Upper lobe of left lung (tissue), 4 donors: ENCODE results near the gene PLP1.

Experiments
- EP300 ChIP-seq, 4 donors: sonication (generic); formaldehyde crosslinking; IDR thresholded peaks; one replicate each; pipeline ENCODE4 v1.5.1; 2017; ENCODE audit warnings: antibody characterized with exemption in 4 of 4, control low read depth in 2 of 4
- POLR2A ChIP-seq, 4 donors: fragments of 450-650 bp; IDR thresholded peaks; one replicate each; pipeline ENCODE4 v1.5.1; 2016 to 2017; ENCODE audit warnings: antibody characterized with exemption in 4 of 4, mild to moderate bottlenecking in 2 of 4
- POLR2AphosphoS5 ChIP-seq, 2 donors: sonication (generic); formaldehyde crosslinking; IDR thresholded peaks; one replicate each; pipeline ENCODE4 v1.5.1; 2017; ENCODE audit warnings: antibody characterized with exemption in 2 of 2
- TF ChIP-seq, protein P1 (sequence below), 6 experiments: fragments of 450-650 bp in 4 of 6; fragments of 200-600 bp in 2 of 6; sonication (generic) in 2 of 6; IDR thresholded peaks; one replicate each; pipeline ENCODE4 v1.5.1; 2016 to 2019; ENCODE audit warnings: antibody characterized with exemption in 6 of 6

- TF ChIP-seq, protein P1, sequence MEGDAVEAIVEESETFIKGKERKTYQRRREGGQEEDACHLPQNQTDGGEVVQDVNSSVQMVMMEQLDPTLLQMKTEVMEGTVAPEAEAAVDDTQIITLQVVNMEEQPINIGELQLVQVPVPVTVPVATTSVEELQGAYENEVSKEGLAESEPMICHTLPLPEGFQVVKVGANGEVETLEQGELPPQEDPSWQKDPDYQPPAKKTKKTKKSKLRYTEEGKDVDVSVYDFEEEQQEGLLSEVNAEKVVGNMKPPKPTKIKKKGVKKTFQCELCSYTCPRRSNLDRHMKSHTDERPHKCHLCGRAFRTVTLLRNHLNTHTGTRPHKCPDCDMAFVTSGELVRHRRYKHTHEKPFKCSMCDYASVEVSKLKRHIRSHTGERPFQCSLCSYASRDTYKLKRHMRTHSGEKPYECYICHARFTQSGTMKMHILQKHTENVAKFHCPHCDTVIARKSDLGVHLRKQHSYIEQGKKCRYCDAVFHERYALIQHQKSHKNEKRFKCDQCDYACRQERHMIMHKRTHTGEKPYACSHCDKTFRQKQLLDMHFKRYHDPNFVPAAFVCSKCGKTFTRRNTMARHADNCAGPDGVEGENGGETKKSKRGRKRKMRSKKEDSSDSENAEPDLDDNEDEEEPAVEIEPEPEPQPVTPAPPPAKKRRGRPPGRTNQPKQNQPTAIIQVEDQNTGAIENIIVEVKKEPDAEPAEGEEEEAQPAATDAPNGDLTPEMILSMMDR (IDR thresholded peaks at IDR 0.05) = no peak
- no peak for TF ChIP-seq POLR2A (IDR thresholded peaks at IDR 0.05)
- TF ChIP-seq EP300 (IDR thresholded peaks at IDR 0.05) = no peak
- TF ChIP-seq POLR2AphosphoS5 (IDR thresholded peaks at IDR 0.05) = no peak
Measured at GRCh38 chrX:103730147-103730795, 46.4 kb upstream of the PLP1 start.
